K562 (cell line): ENCODE measurements around the gene ECE2. TPM values are rescaled to one million over a fixed set of nuclear protein-coding genes. Genes with fewer than 3 reads are reported as not detected.

ENCODE experiments used
- CHD2 ChIP-seq: IDR thresholded peaks from 2 replicates; pipeline ENCODE4 v1.6.1; 2011; ENCODE audit warnings: low read depth, low read length
- GABPA ChIP-seq: fragments of 200-800 bp; sonication (Bioruptor generic); conservative IDR thresholded peaks from 2 replicates; pipeline ENCODE4 v1.6.1; 2016; ENCODE audit warnings: low read depth, missing genetic modification characterization, missing compliant biosample characterization
- GABPB2 ChIP-seq: fragments of 250-450 bp; sonication (Bioruptor Pico); conservative IDR thresholded peaks from 2 replicates; pipeline ENCODE4 v1.5.1; 2021; ENCODE audit warnings: mild to moderate bottlenecking
- GATA2 ChIP-seq: sonication (generic); formaldehyde crosslinking; IDR thresholded peaks from 2 replicates; pipeline ENCODE4 v1.4.0; 2020; ENCODE audit warnings: mild to moderate bottlenecking, missing genetic modification reagents
- MCM3 ChIP-seq: fragments of 450-650 bp; IDR thresholded peaks from 2 replicates; pipeline ENCODE4 v1.6.1; 2016
- MEIS2 ChIP-seq: fragments of 450-650 bp; IDR thresholded peaks from 2 replicates; pipeline ENCODE4 v1.6.1; 2014; ENCODE audit warnings: mild to moderate bottlenecking; ENCODE audit not compliant: partially characterized antibody
- MLLT1 ChIP-seq, 2 experiments: fragments of 450-650 bp; IDR thresholded peaks; 2 replicates each; pipeline ENCODE4 v1.6.1; 2016
- PML ChIP-seq: IDR thresholded peaks from 2 replicates; pipeline ENCODE4 v1.6.1; 2012; ENCODE audit warnings: low read length, inconsistent platforms
- TAF15 ChIP-seq: fragments of 200-400 bp; formaldehyde crosslinking; IDR thresholded peaks from 2 replicates; pipeline ENCODE4 v1.6.1; 2017; ENCODE audit warnings: mild to moderate bottlenecking, low read depth, low read length, moderate library complexity
- ZBTB40 ChIP-seq, 2 experiments: fragments of 450-650 bp in 1 of 2; sonication (generic) in 1 of 2; formaldehyde crosslinking in 1 of 2; IDR thresholded peaks; 2 replicates each; pipeline versions ENCODE4 v1.7.1 to v1.9.0; 2016 to 2022; ENCODE audit warnings: inconsistent platforms in 1 of 2, mild to moderate bottlenecking in 1 of 2, missing genetic modification reagents in 1 of 2
- ZMIZ1 ChIP-seq, 2 experiments: fragments of 150-350 bp in 1 of 2; IDR thresholded peaks; 2 replicates each; pipeline ENCODE4 v1.6.1; 2012 to 2016; ENCODE audit warnings: low read depth in 2 of 2, low read length in 2 of 2, mild to moderate bottlenecking in 1 of 2, moderate library complexity in 1 of 2
- ZNF197 ChIP-seq: fragments of 200-800 bp; sonication (Bioruptor generic); IDR thresholded peaks from 2 replicates; pipeline ENCODE4 v1.6.1; 2016; ENCODE audit warnings: low read depth, missing genetic modification characterization, missing compliant biosample characterization
- polyA plus RNA-seq, 8 experiments: library from polyadenylated mRNA; depleted of rRNA in 4 of 8; stranded (reverse) in 5 of 8; unstranded in 3 of 8; fragments of >200 nt; fragmentation: Nextera tagmentation in 2 of 8; fragmentation: Illumina TruSeq in 1 of 8; extraction: Ambion mirVana in 2 of 8; extraction: Trizol in 1 of 8; gene quantifications; 2 replicates each; pipeline versions ENCODE4 v1.2.1 to v1.2.3, GENCODE V29; 2011 to 2014; ENCODE audit warnings: inconsistent platforms in 1 of 8, missing spikeins in 1 of 8
- total RNA-seq, 7 experiments: library from RNA; depleted of rRNA in 6 of 7; stranded (reverse); fragments of >200 nt in 6 of 7; fragmentation: Illumina TruSeq in 2 of 7; extraction: Trizol in 2 of 7; gene quantifications; 2 replicates each; pipeline versions ENCODE4 v1.2.1 to v1.2.3, GENCODE V29; 2011 to 2021; ENCODE audit warnings: low replicate concordance in 1 of 7

The ECE2 gene
- total and polyA plus RNA-seq, 9 of the 15 experiments (the other 6 are each of a cell fraction or from before 2014, with no cell fraction given), result not detected

GRCh38 chr3:184259878-184260723 lies 15.7 kb upstream of the ECE2 start (continued):
- no peak for TF ChIP-seq ZBTB40 (IDR thresholded peaks at IDR 0.05)
- TF ChIP-seq ZBTB40 (CRISPR knock-in tag; IDR thresholded peaks at IDR 0.05), result no peak
- no peak for TF ChIP-seq ZMIZ1 (IDR thresholded peaks at IDR 0.05; ENCODE audit: low read depth in 2 of 2, low read length in 2 of 2)
- no peak for TF ChIP-seq PML
- no peak for TF ChIP-seq GATA2 (CRISPR knock-in tag)
- TF ChIP-seq CHD2, result no peak
- TF ChIP-seq MEIS2, result no peak
- TF ChIP-seq GABPB2 (CRISPR knock-in tag), result no peak
- TF ChIP-seq MCM3, result no peak
- TF ChIP-seq GABPA (tag), result no peak
- TF ChIP-seq MLLT1 (IDR thresholded peaks at IDR 0.05), result no peak
- no peak for TF ChIP-seq TAF15
- no peak for TF ChIP-seq ZNF197 (CRISPR knock-in tag)
